Measurements from ENCODE around the gene CD320. TPM values are rescaled to one million over a fixed set of nuclear protein-coding genes. Genes with fewer than 3 reads are reported as not detected.

CD320 gene
- total RNA-seq, 1 donor from 2014 or later: 44.5 TPM

- peaks cover 9% of the 10 kb centered on the region for H3K4me1 Mint-ChIP-seq (ENCODE audit: unreplicated experiment)
- peaks cover 57% of the 10 kb centered on the region for H3K27me3 Mint-ChIP-seq (ENCODE audit: unreplicated experiment)
- no peaks in the 10 kb centered on the region for H3K36me3 Mint-ChIP-seq (ENCODE audit: unreplicated experiment)
- no peak overlapping the region for H3K4me3 Mint-ChIP-seq (ENCODE audit: unreplicated experiment)
- TF ChIP-seq, protein P1, sequence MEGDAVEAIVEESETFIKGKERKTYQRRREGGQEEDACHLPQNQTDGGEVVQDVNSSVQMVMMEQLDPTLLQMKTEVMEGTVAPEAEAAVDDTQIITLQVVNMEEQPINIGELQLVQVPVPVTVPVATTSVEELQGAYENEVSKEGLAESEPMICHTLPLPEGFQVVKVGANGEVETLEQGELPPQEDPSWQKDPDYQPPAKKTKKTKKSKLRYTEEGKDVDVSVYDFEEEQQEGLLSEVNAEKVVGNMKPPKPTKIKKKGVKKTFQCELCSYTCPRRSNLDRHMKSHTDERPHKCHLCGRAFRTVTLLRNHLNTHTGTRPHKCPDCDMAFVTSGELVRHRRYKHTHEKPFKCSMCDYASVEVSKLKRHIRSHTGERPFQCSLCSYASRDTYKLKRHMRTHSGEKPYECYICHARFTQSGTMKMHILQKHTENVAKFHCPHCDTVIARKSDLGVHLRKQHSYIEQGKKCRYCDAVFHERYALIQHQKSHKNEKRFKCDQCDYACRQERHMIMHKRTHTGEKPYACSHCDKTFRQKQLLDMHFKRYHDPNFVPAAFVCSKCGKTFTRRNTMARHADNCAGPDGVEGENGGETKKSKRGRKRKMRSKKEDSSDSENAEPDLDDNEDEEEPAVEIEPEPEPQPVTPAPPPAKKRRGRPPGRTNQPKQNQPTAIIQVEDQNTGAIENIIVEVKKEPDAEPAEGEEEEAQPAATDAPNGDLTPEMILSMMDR (IDR thresholded peaks at IDR 0.05): no peak
- H3K27ac Mint-ChIP-seq (ENCODE audit: unreplicated experiment): no peak overlapping the region
- H3K9me3 Mint-ChIP-seq (ENCODE audit: unreplicated experiment): no peaks in the 10 kb centered on the region
- no peak for DNase-seq (ENCODE audit: extremely low spot score, unreplicated experiment)
Observed at GRCh38 chr19:8338835-8339234, 30.7 kb upstream of the CD320 start.

DNA sequence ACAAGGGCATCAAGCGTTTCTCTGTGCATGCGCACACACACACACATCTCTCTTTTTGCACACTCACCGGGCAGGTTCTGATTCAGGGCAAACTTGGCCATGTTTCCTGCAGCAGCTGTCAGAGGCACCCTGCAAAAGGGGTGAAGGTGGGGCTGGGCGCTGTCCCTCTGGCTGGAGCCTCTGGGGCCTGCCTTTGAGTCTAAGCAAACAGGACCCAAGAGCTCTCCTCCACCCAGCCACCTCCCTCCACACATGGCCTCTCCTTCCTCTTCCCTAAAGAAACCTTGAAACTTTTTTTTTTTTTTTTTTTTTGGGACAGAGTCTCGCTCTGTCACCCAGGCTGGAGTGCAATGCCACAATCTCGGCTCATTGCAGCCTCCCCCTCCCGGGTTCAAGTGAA is 29.6 kb upstream of the CD320 start:
- Mint-ChIP-seq H3K27me3 (ENCODE audit: unreplicated experiment) (peaks cover 58% of the 10 kb centered on the region), H3K9me3 (ENCODE audit: unreplicated experiment) (no peaks in the 10 kb centered on the region), H3K4me1 (ENCODE audit: unreplicated experiment) (peaks cover 7% of the 10 kb centered on the region), H3K4me3 (ENCODE audit: unreplicated experiment) (no peak overlapping the region), H3K36me3 (ENCODE audit: unreplicated experiment) (no peaks in the 10 kb centered on the region), H3K27ac (ENCODE audit: unreplicated experiment) (no peak overlapping the region)
- no peak for DNase-seq (ENCODE audit: extremely low spot score, unreplicated experiment)
- TF ChIP-seq, protein P1 (IDR thresholded peaks at IDR 0.05): no peak

DNA sequence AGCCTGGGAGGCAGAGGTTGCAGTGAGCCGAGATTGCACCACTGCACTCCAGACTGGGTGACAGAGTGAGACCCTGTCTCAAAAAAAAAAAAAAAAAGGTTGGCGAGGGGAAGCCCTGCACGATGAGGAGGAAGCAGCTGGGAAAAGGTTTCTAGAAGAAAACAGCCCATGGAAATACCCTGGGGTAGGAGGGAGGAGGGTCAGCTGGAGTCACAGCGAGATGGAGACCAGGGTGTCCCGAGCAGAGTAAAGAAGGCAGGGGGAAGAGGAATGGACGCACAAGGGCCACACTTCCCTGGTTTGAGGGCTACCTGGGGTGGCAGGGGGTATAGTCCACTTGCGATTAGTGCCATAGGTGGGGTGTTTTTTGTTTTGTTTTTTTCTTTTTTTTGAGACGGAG is 28.5 kb upstream of the CD320 start:
- TF ChIP-seq, protein P1 (IDR thresholded peaks at IDR 0.05): no peak
- peaks cover 7% of the 10 kb centered on the region for H3K4me1 Mint-ChIP-seq (ENCODE audit: unreplicated experiment)
- DNase-seq (ENCODE audit: extremely low spot score, unreplicated experiment): no peak
- H3K27ac Mint-ChIP-seq (ENCODE audit: unreplicated experiment): no peak overlapping the region
- no peak overlapping the region for H3K4me3 Mint-ChIP-seq (ENCODE audit: unreplicated experiment)
- H3K9me3 Mint-ChIP-seq (ENCODE audit: unreplicated experiment): no peaks in the 10 kb centered on the region
- no peaks in the 10 kb centered on the region for H3K36me3 Mint-ChIP-seq (ENCODE audit: unreplicated experiment)
- H3K27me3 Mint-ChIP-seq (ENCODE audit: unreplicated experiment): peaks cover 52% of the 10 kb centered on the region

DNA sequence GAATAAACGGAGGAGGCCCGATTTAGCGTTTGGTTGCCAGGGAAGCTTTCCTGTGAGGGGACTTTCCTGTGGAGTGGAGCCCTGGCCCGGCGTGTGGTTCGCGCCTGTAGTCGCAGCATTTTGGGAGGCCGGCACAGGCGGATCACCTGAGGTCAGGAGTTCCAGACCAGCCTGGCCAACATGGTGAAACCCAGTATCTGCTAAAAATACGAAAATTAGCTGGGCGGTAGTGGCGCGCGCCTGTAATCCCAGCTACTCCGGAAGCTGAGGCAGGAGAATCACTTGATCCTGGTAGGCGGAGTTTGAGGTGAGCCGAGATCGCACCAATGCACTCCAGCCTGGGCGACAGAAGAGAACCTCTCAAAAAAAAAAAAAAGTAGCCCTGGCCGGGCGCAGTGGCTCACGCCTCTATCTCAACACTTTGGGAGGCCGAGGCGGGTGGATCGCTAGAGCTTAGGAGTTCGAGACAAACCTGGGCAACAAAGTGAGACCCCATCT is 28.0 kb upstream of the CD320 start:
- peaks cover 50% of the 10 kb centered on the region for H3K27me3 Mint-ChIP-seq (ENCODE audit: unreplicated experiment)
- peaks cover 7% of the 10 kb centered on the region for H3K4me1 Mint-ChIP-seq (ENCODE audit: unreplicated experiment)
- H3K9me3 Mint-ChIP-seq (ENCODE audit: unreplicated experiment): no peaks in the 10 kb centered on the region
- H3K27ac Mint-ChIP-seq (ENCODE audit: unreplicated experiment): no peak overlapping the region
- peak overlapping the region; percentile 35 for H3K4me3 Mint-ChIP-seq (ENCODE audit: unreplicated experiment)
- TF ChIP-seq, protein P1 (IDR thresholded peaks at IDR 0.05): no peak
- no peaks in the 10 kb centered on the region for H3K36me3 Mint-ChIP-seq (ENCODE audit: unreplicated experiment)
- no peak for DNase-seq (ENCODE audit: extremely low spot score, unreplicated experiment)

- Mint-ChIP-seq H3K36me3 (ENCODE audit: unreplicated experiment) (no peaks in the 10 kb centered on the region), H3K4me1 (ENCODE audit: unreplicated experiment) (peaks cover 3% of the 10 kb centered on the region), H3K9me3 (ENCODE audit: unreplicated experiment) (no peaks in the 10 kb centered on the region), H3K4me3 (ENCODE audit: unreplicated experiment) (peak overlapping the region; percentile 35), H3K27ac (ENCODE audit: unreplicated experiment) (no peak overlapping the region), H3K27me3 (ENCODE audit: unreplicated experiment) (peaks cover 46% of the 10 kb centered on the region)
- no peak for DNase-seq (ENCODE audit: extremely low spot score, unreplicated experiment)
- TF ChIP-seq, protein P1 (IDR thresholded peaks at IDR 0.05): peak; percentile 26
Observed at GRCh38 chr19:8335343-8336071, 27.3 kb upstream of the CD320 start.

Measured in osteocyte (in vitro differentiated cells).